NCI-H2196 treated with DMSO at 0.1 percent for 48 hours (cell line): Measurements from ENCODE around the gene GOLGA8J.
"Not testable (repeated sequence)": the region's sequence is repeated elsewhere in the genome, so short reads cannot be mapped to it uniquely, and the experiment has no call there.

Experiments used
- DNase-seq: peaks from one replicate; lab custom pipeline; 2025; ENCODE audit not compliant: unreplicated experiment; lab: John Stamatoyannopoulos, UW

The GOLGA8J gene

DNA sequence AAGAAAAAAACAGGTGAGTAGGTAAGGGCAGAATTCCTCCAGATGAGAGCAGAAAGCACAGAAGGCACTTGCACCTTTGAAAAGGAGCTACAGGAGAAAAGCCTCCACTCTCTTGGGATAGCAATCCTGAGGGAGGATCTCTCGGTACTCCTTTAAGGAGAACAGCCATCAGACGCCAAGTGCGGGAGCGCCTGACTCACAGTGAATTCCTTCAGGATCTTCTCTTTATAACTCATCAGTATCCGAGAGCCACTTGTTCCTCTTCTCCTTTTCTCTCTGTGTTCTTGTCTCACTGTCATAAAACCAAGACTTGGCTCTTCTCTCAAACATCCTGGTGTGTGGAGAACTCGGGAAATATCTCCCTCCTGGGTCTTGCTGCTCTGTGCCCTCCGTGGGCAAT is 10.1 kb upstream of the GOLGA8J start:
- DNase-seq = no peak

DNA sequence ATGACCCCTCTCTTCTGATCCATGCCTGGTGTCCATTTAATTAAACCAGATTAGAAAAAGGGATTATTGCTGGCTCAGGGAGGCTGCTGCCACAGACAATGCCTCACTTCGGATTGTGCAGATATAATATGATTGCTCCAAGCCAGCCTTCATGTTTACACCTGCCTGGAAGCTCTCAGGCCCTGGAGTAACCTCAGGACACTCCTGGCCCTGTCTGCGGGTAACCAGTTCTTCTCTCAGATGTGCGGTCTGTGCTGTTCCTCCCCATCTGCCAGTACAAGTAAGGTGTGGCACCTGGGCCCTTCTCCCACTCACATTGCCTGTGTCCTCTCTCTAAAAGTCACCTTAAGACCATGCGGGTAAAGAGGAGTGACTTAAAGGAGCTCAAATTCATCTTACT is 8.8 kb upstream of the GOLGA8J start:
- DNase-seq = no peak

DNA sequence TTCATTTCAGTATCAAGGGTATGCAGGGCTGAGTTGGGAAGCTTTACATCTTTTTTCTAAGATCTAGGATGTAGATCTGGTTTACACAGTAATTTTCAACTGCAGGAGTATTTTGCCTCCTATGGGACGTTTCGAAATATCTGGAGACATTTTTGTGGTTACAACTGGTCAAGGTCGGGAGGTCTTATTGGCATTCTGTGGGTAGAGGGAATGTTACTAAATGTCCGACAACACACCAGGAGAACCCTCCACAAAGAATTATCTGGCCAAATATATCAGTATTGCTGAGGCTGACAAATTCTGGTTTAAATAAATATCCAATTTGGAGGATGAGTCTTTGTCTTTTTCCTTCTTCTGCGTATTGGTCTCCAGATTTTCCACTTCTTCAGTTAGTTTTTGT is 1.9 kb upstream of the GOLGA8J start:
- DNase-seq = not testable (repeated sequence)

DNA sequence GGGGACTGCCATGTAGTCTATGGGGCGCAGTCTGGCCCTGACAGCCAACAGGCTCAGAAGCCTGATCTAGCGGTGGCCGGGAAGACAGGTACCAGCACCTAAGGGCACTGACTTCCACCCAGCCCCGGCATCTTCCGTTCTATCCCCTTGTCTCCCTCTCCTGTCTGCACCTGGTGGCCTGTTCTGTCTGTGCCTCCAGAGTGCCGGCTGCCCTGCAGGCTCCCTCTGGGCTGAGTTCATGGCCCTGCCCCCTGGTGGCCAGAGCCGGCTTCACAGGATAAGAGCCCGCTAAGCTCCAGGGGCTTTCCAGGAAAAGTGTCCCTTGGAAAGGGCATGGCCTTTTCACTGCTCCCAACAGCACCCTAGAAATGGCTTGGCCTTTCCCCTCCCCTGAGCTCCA is 15.1 kb downstream of the GOLGA8J start:
- not testable (repeated sequence) for DNase-seq

DNA sequence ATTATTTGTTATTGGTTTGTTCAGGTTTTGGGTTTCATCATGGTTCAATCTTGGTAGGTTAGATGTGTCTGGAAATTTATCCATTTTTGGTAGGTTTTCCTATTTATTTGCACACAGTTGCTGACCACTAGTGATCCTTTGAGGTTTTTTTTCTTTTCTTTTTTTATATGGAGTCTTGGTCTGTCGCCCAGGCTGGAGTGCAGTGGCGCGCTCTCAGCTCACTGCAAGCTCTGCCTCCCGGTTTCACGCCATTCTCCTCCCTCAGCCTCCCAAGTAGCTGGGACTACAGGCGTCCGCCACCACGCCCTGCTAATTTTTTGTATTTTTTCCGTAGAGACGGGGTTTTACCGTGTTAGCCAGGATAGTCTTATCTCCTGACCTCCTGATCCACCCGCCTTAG is 20.1 kb downstream of the GOLGA8J start:
- not testable (repeated sequence) for DNase-seq

DNA sequence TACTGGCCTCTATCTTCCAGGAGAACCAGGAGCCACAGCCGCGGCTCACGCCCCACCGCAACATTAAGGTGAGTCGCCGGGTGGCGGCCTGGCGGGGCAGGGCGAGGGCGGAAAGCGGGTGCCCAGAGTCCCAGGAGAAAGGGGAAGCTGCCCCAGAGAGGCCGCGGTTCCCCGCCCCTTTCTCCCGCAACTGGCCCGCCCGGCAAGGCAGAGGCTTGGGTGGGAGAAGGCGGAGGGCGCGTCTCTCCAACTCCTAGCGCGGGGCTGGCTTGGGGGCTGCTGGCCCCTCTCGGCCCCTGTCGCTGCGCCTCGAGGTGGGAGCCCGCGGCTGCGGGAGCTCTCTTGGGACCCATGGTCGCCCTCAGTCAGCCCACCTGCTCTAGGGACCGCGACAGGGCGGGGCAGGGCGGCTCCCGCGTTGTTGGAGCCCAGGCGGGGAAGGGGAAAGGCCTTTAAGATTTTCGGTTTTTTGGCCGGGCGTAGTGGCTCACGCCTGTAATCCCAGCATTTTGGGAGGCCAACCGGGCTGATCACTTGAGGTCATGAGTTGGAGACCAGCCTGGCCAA is 21.3 kb downstream of the GOLGA8J start:
- DNase-seq = not testable (repeated sequence)

DNA sequence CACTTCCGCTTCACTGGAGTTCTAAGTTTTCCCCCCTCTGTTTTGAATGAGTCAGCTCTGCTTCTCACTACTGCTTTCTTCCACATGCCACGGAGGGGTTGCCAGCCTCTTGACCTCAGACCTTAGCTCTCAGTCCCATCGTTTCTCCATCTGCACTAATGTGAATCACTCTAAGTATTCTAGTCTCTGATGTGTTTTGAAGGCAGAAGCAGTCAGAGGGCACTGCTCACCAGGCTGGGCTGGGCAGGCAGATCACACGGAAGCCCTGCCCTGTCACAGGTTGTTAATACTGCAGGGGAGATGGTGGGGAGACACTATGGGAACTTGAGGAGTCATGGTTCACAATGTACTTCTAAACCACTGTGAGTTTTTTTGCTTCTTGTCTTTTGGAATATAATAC is 27.8 kb downstream of the GOLGA8J start:
- not testable (repeated sequence) for DNase-seq

DNA sequence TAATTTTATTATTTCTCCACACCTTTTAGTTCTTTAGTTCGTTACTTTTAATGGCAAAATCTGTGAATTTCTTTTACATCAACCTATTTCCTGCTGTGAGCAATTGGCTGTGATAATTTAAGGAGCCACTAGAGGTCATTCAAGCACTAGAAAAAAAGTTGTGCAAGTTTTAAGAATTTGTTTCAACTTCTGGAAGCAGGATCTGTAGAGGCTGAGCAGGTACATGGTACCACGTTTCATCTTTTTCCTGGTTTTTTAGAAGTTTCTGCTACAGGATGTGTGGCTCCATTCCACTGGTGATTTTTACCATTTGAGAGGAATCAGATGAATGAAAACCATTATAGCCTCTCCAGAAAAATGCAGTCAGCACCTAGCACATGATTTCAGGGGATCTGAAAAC is 47.3 kb downstream of the GOLGA8J start:
- DNase-seq = not testable (repeated sequence)

DNA sequence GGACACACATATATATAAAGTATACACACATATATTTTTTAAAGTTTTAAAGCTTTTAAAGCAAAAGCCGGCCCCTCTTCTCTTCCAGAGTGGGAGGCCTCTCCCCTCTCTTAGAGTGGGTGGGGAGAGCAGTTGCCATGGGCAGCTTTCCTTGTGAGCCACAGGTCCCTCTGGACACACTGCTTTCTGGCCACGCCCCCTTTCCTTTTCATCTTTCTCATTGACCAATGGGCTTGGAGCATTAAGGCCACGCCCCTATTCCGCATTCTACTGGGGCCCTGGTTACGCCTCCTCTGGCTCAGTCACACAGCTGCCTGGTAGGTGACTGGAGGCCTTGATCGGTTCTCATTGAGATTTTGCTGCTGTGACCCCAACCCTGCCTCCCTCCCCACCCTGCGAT is 52.0 kb downstream of the GOLGA8J start, which contains the start of gene GOLGA8T:
Gene GOLGA8T, plus strand, starts transcription at position 301 of the 400 bp plus-strand sequence. Its CDS starts 98 bp downstream, at position 399.
- not testable (repeated sequence) for DNase-seq
